A549 treated with ZK216348 at 1 μM for 4 hours (cell line): ENCODE measurements around the gene TTF1. TPM values are rescaled to one million over a fixed set of nuclear protein-coding genes. Genes with fewer than 3 reads are reported as not detected.

Experiments
- total RNA-seq: library from RNA; stranded (reverse); fragments of 200-300 nt; extraction: Qiagen RNA extraction; gene quantifications from 5 replicates; pipeline ENCODE4 v1.2.3, GENCODE V29; 2022; ENCODE audit warnings: low read depth

TTF1 gene, protein sequence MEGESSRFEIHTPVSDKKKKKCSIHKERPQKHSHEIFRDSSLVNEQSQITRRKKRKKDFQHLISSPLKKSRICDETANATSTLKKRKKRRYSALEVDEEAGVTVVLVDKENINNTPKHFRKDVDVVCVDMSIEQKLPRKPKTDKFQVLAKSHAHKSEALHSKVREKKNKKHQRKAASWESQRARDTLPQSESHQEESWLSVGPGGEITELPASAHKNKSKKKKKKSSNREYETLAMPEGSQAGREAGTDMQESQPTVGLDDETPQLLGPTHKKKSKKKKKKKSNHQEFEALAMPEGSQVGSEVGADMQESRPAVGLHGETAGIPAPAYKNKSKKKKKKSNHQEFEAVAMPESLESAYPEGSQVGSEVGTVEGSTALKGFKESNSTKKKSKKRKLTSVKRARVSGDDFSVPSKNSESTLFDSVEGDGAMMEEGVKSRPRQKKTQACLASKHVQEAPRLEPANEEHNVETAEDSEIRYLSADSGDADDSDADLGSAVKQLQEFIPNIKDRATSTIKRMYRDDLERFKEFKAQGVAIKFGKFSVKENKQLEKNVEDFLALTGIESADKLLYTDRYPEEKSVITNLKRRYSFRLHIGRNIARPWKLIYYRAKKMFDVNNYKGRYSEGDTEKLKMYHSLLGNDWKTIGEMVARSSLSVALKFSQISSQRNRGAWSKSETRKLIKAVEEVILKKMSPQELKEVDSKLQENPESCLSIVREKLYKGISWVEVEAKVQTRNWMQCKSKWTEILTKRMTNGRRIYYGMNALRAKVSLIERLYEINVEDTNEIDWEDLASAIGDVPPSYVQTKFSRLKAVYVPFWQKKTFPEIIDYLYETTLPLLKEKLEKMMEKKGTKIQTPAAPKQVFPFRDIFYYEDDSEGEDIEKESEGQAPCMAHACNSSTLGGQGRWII
- total RNA-seq, result 12.5 to 20.8 TPM (median 14.3 TPM) in 5 replicates

GRCh38 chr9:132406554-132407122 lies at the start of gene TTF1:
Gene TTF1, minus strand, starts transcription at chr9:132406840. Its CDS starts 4,019 bp downstream, at chr9:132402821.

GRCh38 chr9:132409828-132410528 lies 3.3 kb upstream of the TTF1 start, which contains the start of gene CFAP77:
Gene CFAP77, plus strand, starts transcription at chr9:132410211. Its CDS starts 61 bp downstream, at chr9:132410272.

GRCh38 chr9:132354637-132355355 lies 51.8 kb downstream of the TTF1 start, which contains the start of gene SETX:
Gene SETX, minus strand, starts transcription at chr9:132354986. Its CDS starts 5,558 bp downstream, at chr9:132349428.

Other genes starting within 250 kb of the TTF1 start
- 1.2 to 4.8 TPM (median 3.1 TPM) in 5 replicates for gene NTNG2, start 244.8 kb downstream of the TTF1 start, total RNA-seq
- 18.7 to 22.2 TPM (median 20.9 TPM) in 5 replicates for gene SETX, start 51.9 kb downstream of the TTF1 start, total RNA-seq
- gene CFAP77, start 3.4 kb upstream of the TTF1 start, total RNA-seq, result not detected in 5 replicates
- gene BARHL1, start 175.8 kb upstream of the TTF1 start, total RNA-seq, result not detected in 5 replicates